NOMO-1 treated with dmso at 0.1 percent for 144 hours (cell line): ENCODE results near the gene TM6SF1.
"Not testable (repeated sequence)": the region's sequence is repeated elsewhere in the genome, so short reads cannot be mapped to it uniquely, and the experiment has no call there.

ENCODE experiments used
- DNase-seq: peaks from one replicate; lab custom pipeline; 2025; ENCODE audit not compliant: unreplicated experiment; lab: John Stamatoyannopoulos, UW

TM6SF1 gene

GRCh38 chr15:83115410-83115809, 8.0 kb downstream of the TM6SF1 start:
- DNase-seq: no peak

GRCh38 chr15:83115831-83116565, 8.6 kb downstream of the TM6SF1 start:
- no peak for DNase-seq

GRCh38 chr15:83118291-83118827, 10.9 kb downstream of the TM6SF1 start:
- no peak for DNase-seq

GRCh38 chr15:83118968-83119367, 11.5 kb downstream of the TM6SF1 start:
- no peak for DNase-seq

GRCh38 chr15:83119968-83120581, 12.6 kb downstream of the TM6SF1 start:
- DNase-seq: no peak

- no peak for DNase-seq
Observed at GRCh38 chr15:83123529-83123928, 16.1 kb downstream of the TM6SF1 start.

GRCh38 chr15:83127547-83128150, 20.2 kb downstream of the TM6SF1 start:
- DNase-seq: no peak

- DNase-seq: no peak
Observed at GRCh38 chr15:83129791-83130190, 22.3 kb downstream of the TM6SF1 start.

GRCh38 chr15:83132861-83133523, 25.5 kb downstream of the TM6SF1 start:
- no peak for DNase-seq

GRCh38 chr15:83142151-83142550, 34.7 kb downstream of the TM6SF1 start:
- not testable (repeated sequence) for DNase-seq

- DNase-seq: no peak
Observed at GRCh38 chr15:83144771-83145170, 37.3 kb downstream of the TM6SF1 start.

- DNase-seq: no peak
Observed at GRCh38 chr15:83153288-83153687, 45.8 kb downstream of the TM6SF1 start.

- no peak for DNase-seq
Observed at GRCh38 chr15:83155942-83156341, 48.5 kb downstream of the TM6SF1 start.

GRCh38 chr15:83158393-83158792, 50.9 kb downstream of the TM6SF1 start:
- DNase-seq: no peak

- DNase-seq: no peak
Observed at GRCh38 chr15:83160741-83161140, 53.3 kb downstream of the TM6SF1 start.

GRCh38 chr15:83163032-83163431, 55.6 kb downstream of the TM6SF1 start:
- no peak for DNase-seq

- DNase-seq: no peak
Observed at GRCh38 chr15:83164111-83164770, 56.8 kb downstream of the TM6SF1 start.

GRCh38 chr15:83164771-83165404, 57.4 kb downstream of the TM6SF1 start:
- no peak for DNase-seq

- no peak for DNase-seq
Observed at GRCh38 chr15:83166218-83166617, 58.8 kb downstream of the TM6SF1 start.

- DNase-seq: no peak
Observed at GRCh38 chr15:83166830-83167229, 59.4 kb downstream of the TM6SF1 start.
